ENCODE measurements around the gene EHF.

EHF gene

GRCh38 chr11:34665077-34665835 is 44.4 kb downstream of the EHF start:
- no peaks in the 10 kb centered on the region for H4K20me1 ChIP-seq
- no peaks in the 10 kb centered on the region for H3K36me3 ChIP-seq
- no peak overlapping the region for H3K4me3 ChIP-seq
- no peak overlapping the region for H3K4me2 ChIP-seq
- H3K4me1 ChIP-seq: peaks cover 0 to 17% (median 5%) of the 10 kb centered on the region in 10 experiments; a peak in 10 of 20 replicates
- H3K9ac ChIP-seq: no peak overlapping the region
- H3K27me3 ChIP-seq: no peaks in the 10 kb centered on the region
- no peaks in the 10 kb centered on the region for H3K9me3 ChIP-seq (replicated peaks in 1 of 11)
- TF ChIP-seq Cebpa-rat (IDR thresholded peaks at IDR 0.05): no peak
- H3K27ac ChIP-seq: no peak overlapping the region

GRCh38 chr11:34667810-34668582 is 47.1 kb downstream of the EHF start:
- no peak for TF ChIP-seq Cebpa-rat (IDR thresholded peaks at IDR 0.05)
- no peak overlapping the region for H3K27ac ChIP-seq
- no peak overlapping the region for H3K4me2 ChIP-seq

DNA sequence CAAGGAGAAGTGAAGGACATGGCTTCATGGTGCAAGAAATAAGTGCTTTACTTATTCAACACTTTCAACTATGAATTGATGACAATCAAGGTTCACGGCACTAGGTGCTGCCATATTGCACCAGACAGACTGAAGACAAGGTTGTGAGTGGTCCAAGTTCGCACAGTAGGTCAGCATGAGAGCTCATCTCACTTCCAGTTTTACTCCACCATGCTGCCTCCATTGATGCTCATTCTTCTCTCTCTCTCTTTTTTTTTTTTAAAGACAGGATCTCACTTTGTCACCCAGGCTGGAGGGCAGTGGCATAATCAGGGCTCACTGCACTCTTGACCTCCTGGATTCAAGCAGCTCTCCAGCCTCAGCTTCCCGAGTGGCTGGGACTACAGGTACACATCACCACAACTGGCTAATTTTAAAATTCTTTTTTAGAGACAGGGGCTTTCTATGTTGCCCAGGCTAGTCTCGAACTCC is 47.7 kb downstream of the EHF start:
- Histone ChIP-seq H3K4me3 (no peak overlapping the region), H3K9me3 (replicated peaks in 1 of 11) (no peaks in the 10 kb centered on the region), H3K27me3 (no peaks in the 10 kb centered on the region), H4K20me1 (no peaks in the 10 kb centered on the region), H3K4me1 (peaks cover 0 to 17% (median 5%) of the 10 kb centered on the region in 10 experiments; a peak in 10 of 20 replicates), H3K36me3 (no peaks in the 10 kb centered on the region), H3K4me2 (no peak overlapping the region), H3K9ac (no peak overlapping the region), H3K27ac (no peak overlapping the region)
- TF ChIP-seq Cebpa-rat (IDR thresholded peaks at IDR 0.05): no peak

More at GRCh38 chr11:34667810-34668582, 47.1 kb downstream of the EHF start:
- no peaks in the 10 kb centered on the region for H3K9me3 ChIP-seq (replicated peaks in 1 of 11)
- H3K27me3 ChIP-seq: no peaks in the 10 kb centered on the region
- no peak overlapping the region for H3K4me3 ChIP-seq
- peaks cover 0 to 17% (median 5%) of the 10 kb centered on the region in 10 experiments; a peak in 10 of 20 replicates for H3K4me1 ChIP-seq
- H4K20me1 ChIP-seq: no peaks in the 10 kb centered on the region
- no peak overlapping the region for H3K9ac ChIP-seq
- H3K36me3 ChIP-seq: no peaks in the 10 kb centered on the region

DNA sequence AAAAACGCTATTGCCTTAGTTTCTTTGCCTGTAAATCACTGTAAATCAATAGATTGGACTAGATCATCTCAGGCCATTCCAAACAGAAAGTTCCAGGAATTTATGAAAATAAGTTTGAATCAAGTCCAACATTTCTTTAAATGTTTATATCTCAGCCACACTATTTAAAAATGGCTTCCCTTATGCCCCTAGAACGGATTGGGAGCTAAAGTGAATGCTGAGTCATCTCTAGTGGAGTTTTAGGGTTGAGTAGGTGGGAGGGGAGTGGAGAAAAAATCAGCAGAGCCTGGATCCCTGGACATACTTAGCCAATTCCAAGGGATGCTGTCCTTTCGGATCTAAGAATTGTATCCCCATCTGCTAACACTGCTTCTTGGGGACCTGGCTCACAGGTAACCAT is 48.6 kb downstream of the EHF start:
- Histone ChIP-seq H3K9me3 (replicated peaks in 1 of 11) (no peaks in the 10 kb centered on the region), H3K4me2 (peak overlapping the region in 6 of 11 experiments; percentile 10 to 52 (median 28); a peak in 9 of 22 replicates), H3K36me3 (no peaks in the 10 kb centered on the region), H4K20me1 (no peaks in the 10 kb centered on the region), H3K4me3 (no peak overlapping the region), H3K27me3 (no peaks in the 10 kb centered on the region), H3K9ac (no peak overlapping the region), H3K27ac (no peak overlapping the region), H3K4me1 (peaks cover 0 to 17% (median 5%) of the 10 kb centered on the region in 10 experiments; a peak in 10 of 20 replicates)
- no peak for TF ChIP-seq Cebpa-rat (IDR thresholded peaks at IDR 0.05)

GRCh38 chr11:34671117-34671516 is 50.2 kb downstream of the EHF start:
- no peak for TF ChIP-seq Cebpa-rat (IDR thresholded peaks at IDR 0.05)
- Histone ChIP-seq H3K9ac (no peak overlapping the region), H3K4me3 (no peak overlapping the region), H4K20me1 (no peaks in the 10 kb centered on the region), H3K9me3 (replicated peaks in 1 of 11) (no peaks in the 10 kb centered on the region), H3K4me2 (no peak overlapping the region), H3K27ac (no peak overlapping the region), H3K27me3 (no peaks in the 10 kb centered on the region), H3K36me3 (no peaks in the 10 kb centered on the region), H3K4me1 (peaks cover 0 to 12% (median 5%) of the 10 kb centered on the region in 10 experiments; a peak in 10 of 20 replicates)

- H3K9ac ChIP-seq: no peak overlapping the region
- peaks cover 0 to 12% (median 5%) of the 10 kb centered on the region in 10 experiments; a peak in 10 of 20 replicates for H3K4me1 ChIP-seq
- no peak overlapping the region for H3K4me3 ChIP-seq
- H3K4me2 ChIP-seq: no peak overlapping the region
- no peaks in the 10 kb centered on the region for H4K20me1 ChIP-seq
- H3K36me3 ChIP-seq: no peaks in the 10 kb centered on the region
- H3K9me3 ChIP-seq (replicated peaks in 1 of 11): no peaks in the 10 kb centered on the region
- H3K27me3 ChIP-seq: no peaks in the 10 kb centered on the region
- no peak for TF ChIP-seq Cebpa-rat (IDR thresholded peaks at IDR 0.05)
- H3K27ac ChIP-seq: no peak overlapping the region
Observed at GRCh38 chr11:34671946-34672345, 51.1 kb downstream of the EHF start.

- no peaks in the 10 kb centered on the region for H3K9me3 ChIP-seq (replicated peaks in 1 of 11)
- peaks cover 0 to 12% (median 5%) of the 10 kb centered on the region in 10 experiments; a peak in 10 of 20 replicates for H3K4me1 ChIP-seq
- H3K27ac ChIP-seq: no peak overlapping the region
- H3K4me2 ChIP-seq: no peak overlapping the region
- TF ChIP-seq Cebpa-rat (IDR thresholded peaks at IDR 0.05): no peak
- H3K27me3 ChIP-seq: no peaks in the 10 kb centered on the region
- H3K4me3 ChIP-seq: no peak overlapping the region
- H4K20me1 ChIP-seq: no peaks in the 10 kb centered on the region
- no peaks in the 10 kb centered on the region for H3K36me3 ChIP-seq
- H3K9ac ChIP-seq: no peak overlapping the region
Observed at GRCh38 chr11:34674038-34674437, 53.1 kb downstream of the EHF start.

DNA sequence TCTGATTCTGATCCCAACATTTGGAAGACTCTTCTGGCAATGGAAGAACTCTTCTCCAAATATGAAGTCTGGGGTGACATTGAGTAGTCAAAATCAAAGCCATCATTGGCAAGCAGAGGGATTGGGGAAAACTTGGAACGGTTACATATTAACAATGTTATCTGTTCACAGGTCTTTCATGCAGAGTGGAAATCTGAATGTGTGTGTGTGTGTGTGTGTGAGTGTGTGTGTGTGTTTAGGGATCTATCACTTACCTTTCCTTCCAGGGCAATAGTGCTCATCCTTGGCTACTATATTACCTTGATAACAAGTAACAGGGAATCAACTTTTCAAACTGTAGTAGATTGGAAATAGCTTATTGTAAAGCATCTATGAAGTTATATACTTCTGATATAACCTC is 55.3 kb downstream of the EHF start:
- Histone ChIP-seq H4K20me1 (no peaks in the 10 kb centered on the region), H3K4me1 (no peaks in the 10 kb centered on the region), H3K27ac (no peak overlapping the region), H3K36me3 (no peaks in the 10 kb centered on the region), H3K9me3 (replicated peaks in 1 of 11) (no peaks in the 10 kb centered on the region), H3K4me2 (no peak overlapping the region), H3K4me3 (no peak overlapping the region), H3K9ac (no peak overlapping the region), H3K27me3 (no peaks in the 10 kb centered on the region)
- no peak for TF ChIP-seq Cebpa-rat (IDR thresholded peaks at IDR 0.05)

GRCh38 chr11:34679681-34680080 is 58.8 kb downstream of the EHF start:
- Histone ChIP-seq H3K27me3 (no peaks in the 10 kb centered on the region), H3K9ac (no peak overlapping the region), H3K4me3 (no peak overlapping the region), H4K20me1 (no peaks in the 10 kb centered on the region), H3K27ac (no peak overlapping the region), H3K4me2 (no peak overlapping the region), H3K9me3 (replicated peaks in 1 of 11) (no peaks in the 10 kb centered on the region), H3K36me3 (no peaks in the 10 kb centered on the region), H3K4me1 (no peaks in the 10 kb centered on the region)
- no peak for TF ChIP-seq Cebpa-rat (IDR thresholded peaks at IDR 0.05)

All from BLaER1 treated with 17β-estradiol and CSF1 and Interleukin-3, amounts not matched to agents 10 nM and 100 nM (cell line).